Measurements from ENCODE around the gene VSTM1. TPM values are rescaled to one million over a fixed set of nuclear protein-coding genes. Genes with fewer than 3 reads are reported as not detected.
A peak's percentile ranks its signal among the peaks of the same experiment; 100 is the strongest.
"Not testable (repeated sequence)": the region's sequence is repeated elsewhere in the genome, so short reads cannot be mapped to it uniquely, and the experiment has no call there.

The VSTM1 gene
- total RNA-seq, 1 donor from 2014 or later = not detected

GRCh38 chr19:54099190-54099902 lies 35.6 kb upstream of the VSTM1 start:
- Mint-ChIP-seq H3K4me1 (peaks cover 12% of the 10 kb centered on the region), H3K36me3 (peaks cover 2% of the 10 kb centered on the region), H3K27ac (no peak overlapping the region), H3K4me3 (no peak overlapping the region), H3K27me3 (ENCODE audit: low read depth) (peaks cover 32% of the 10 kb centered on the region), H3K9me3 (peaks cover 2% of the 10 kb centered on the region)
- DNase-seq (ENCODE audit: low spot score in 2 of 2, unreplicated experiment in 2 of 2) = no peak
- TF ChIP-seq, protein P1, sequence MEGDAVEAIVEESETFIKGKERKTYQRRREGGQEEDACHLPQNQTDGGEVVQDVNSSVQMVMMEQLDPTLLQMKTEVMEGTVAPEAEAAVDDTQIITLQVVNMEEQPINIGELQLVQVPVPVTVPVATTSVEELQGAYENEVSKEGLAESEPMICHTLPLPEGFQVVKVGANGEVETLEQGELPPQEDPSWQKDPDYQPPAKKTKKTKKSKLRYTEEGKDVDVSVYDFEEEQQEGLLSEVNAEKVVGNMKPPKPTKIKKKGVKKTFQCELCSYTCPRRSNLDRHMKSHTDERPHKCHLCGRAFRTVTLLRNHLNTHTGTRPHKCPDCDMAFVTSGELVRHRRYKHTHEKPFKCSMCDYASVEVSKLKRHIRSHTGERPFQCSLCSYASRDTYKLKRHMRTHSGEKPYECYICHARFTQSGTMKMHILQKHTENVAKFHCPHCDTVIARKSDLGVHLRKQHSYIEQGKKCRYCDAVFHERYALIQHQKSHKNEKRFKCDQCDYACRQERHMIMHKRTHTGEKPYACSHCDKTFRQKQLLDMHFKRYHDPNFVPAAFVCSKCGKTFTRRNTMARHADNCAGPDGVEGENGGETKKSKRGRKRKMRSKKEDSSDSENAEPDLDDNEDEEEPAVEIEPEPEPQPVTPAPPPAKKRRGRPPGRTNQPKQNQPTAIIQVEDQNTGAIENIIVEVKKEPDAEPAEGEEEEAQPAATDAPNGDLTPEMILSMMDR (IDR thresholded peaks at IDR 0.05; ENCODE audit: unreplicated experiment) = no peak

DNA sequence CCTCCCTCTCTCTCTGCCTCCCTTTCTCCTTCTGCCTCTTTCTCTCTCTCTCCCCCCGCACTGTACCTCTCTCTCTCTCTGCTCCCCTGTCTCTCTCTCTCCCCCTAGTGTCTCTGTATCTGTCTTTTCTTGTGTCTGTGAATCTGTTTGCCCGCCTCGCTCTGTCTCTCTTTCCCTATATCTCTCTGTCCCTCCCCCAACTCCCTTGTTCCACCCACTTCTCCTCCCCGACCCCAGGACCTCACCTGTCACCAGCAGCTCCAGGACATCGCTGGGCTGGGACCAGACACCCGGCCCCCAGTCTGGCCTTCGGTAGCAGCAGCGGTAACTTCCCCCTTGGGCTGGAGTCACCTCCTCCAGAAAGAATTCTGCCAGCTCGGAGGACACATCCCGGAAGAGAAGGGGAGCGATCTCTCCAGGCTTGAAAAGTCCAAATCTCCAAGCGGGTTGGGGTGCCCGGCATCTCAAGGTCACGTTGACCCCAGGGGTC lies 33.0 kb upstream of the VSTM1 start:
- Mint-ChIP-seq H3K36me3 (no peaks in the 10 kb centered on the region), H3K27me3 (ENCODE audit: low read depth) (peaks cover 42% of the 10 kb centered on the region), H3K27ac (no peak overlapping the region), H3K4me3 (peak overlapping the region; percentile 48), H3K4me1 (peaks cover 4% of the 10 kb centered on the region), H3K9me3 (peaks cover 4% of the 10 kb centered on the region)
- TF ChIP-seq, protein P1 (IDR thresholded peaks at IDR 0.05; ENCODE audit: unreplicated experiment) = no peak
- DNase-seq (ENCODE audit: low spot score in 2 of 2, unreplicated experiment in 2 of 2) = no peak

DNA sequence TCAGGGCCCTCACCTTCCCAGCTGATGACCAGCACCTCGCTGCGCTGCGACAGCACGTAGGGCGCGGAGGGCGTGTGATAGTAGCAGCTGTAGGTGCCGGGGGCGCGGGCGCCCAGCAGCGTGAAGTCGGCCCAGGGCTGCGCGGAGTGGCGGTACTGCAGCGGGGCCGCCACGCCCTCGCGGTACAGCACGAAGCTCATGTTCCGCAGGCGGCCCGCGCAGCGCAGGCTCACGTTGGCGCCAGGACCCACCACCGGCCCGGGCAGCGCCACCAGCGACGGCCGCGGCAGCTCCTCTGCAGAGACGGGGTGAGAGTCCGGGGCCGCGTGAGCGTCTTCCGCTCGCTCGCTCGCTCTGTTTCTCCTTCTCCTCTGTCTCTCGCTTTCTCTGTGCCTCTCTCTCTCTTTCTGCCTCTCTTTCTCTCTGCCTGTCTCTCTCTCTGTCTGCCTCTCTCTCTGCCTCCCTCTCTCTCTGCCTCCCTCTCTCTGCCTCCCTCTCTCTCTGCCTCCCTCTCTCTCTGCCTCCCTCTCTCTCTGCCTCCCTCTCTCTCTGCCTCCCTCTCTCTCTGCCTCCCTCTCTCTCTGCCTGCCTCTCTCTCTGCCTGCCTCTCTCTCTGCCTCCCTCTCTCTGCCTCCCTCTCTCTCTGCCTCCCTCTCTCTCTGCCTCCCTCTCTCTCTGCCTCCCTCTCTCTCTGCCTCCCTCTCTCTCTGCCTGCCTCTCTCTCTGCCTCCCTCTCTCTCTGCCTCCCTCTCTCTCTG lies 32.3 kb upstream of the VSTM1 start:
- H3K4me1 Mint-ChIP-seq, H3K36me3 Mint-ChIP-seq, H3K27ac Mint-ChIP-seq, H3K9me3 Mint-ChIP-seq: not testable (repeated sequence)
- peaks cover 45% of the 10 kb centered on the region for H3K27me3 Mint-ChIP-seq (ENCODE audit: low read depth)
- peak overlapping the region; percentile 56 for H3K4me3 Mint-ChIP-seq
- peak in 1 of 2 experiments; percentile 65 for DNase-seq (ENCODE audit: low spot score in 2 of 2, unreplicated experiment in 2 of 2)

DNA sequence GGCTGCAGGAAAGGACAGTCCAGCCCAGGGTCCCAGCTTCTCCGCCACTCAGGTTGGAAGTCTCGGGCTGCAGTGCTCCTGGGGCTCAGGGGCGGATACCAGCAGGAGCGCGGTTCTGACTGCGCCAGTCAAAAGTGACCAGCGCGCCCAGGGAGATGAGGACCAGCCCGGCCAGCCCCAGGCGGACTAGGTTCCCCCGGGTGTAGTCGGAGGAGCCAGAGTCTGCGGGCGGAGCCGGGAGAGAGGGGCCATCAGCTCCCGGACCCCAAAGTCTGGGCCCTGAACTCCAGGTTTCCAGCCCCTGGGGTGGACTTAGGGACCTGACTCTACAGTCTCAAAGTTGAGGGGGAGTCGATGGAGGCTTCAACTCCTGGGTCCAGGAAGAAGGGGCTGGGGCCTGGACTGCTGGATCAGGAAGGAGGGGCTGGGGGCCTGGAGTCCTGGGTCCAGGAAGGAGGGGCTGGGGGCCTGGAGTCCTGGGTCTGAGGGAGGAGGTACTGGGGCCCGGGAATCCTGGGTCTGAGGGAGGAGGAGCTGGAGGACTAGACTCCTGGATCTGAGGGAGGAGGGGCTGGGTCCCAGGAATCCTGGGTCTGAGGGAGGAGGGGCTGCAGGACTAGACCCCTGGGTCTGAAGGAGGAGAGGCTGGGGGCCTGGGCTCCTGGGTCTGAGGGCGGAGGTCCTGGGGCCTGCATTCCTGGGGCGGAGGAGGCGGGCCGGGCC lies 31.6 kb upstream of the VSTM1 start:
- peaks cover 4% of the 10 kb centered on the region for H3K9me3 Mint-ChIP-seq
- peaks cover 4% of the 10 kb centered on the region for H3K4me1 Mint-ChIP-seq
- TF ChIP-seq, protein P1 (IDR thresholded peaks at IDR 0.05; ENCODE audit: unreplicated experiment) = no peak
- no peaks in the 10 kb centered on the region for H3K36me3 Mint-ChIP-seq
- DNase-seq (ENCODE audit: low spot score in 2 of 2, unreplicated experiment in 2 of 2) = no peak
- no peak overlapping the region for H3K27ac Mint-ChIP-seq
- peaks cover 48% of the 10 kb centered on the region for H3K27me3 Mint-ChIP-seq (ENCODE audit: low read depth)
- H3K4me3 Mint-ChIP-seq = no peak overlapping the region

- no peak for DNase-seq (ENCODE audit: low spot score in 2 of 2, unreplicated experiment in 2 of 2)
- no peak overlapping the region for H3K27ac Mint-ChIP-seq
- peaks cover 50% of the 10 kb centered on the region for H3K27me3 Mint-ChIP-seq (ENCODE audit: low read depth)
- TF ChIP-seq, protein P1 (IDR thresholded peaks at IDR 0.05; ENCODE audit: unreplicated experiment) = no peak
- H3K9me3 Mint-ChIP-seq = peaks cover 4% of the 10 kb centered on the region
- peaks cover 4% of the 10 kb centered on the region for H3K4me1 Mint-ChIP-seq
- no peaks in the 10 kb centered on the region for H3K36me3 Mint-ChIP-seq
- H3K4me3 Mint-ChIP-seq = no peak overlapping the region
Measured at GRCh38 chr19:54094426-54095000, 30.8 kb upstream of the VSTM1 start.

Measured in mesothelial cell of epicardium (in vitro differentiated cells).